GM18526 (cell line): ENCODE data around the gene TRIM46.
A peak's percentile ranks its signal among the peaks of the same experiment; 100 is the strongest.

Experiments used
- POLR2A ChIP-seq: IDR thresholded peaks from 3 replicates; pipeline ENCODE4 v1.6.1; 2011; ENCODE audit not compliant: insufficient read length; ENCODE audit errors: extremely low read depth

TRIM46 gene

GRCh38 chr1:155134880-155135414 lies 38.7 kb upstream of the TRIM46 start:
- TF ChIP-seq POLR2A, result no peak

- TF ChIP-seq POLR2A, result peak; percentile 93
Measured at GRCh38 chr1:155135415-155136028, 38.1 kb upstream of the TRIM46 start, which contains the start of gene SLC50A1. Gene SLC50A1, plus strand, starts transcription at chr1:155135852. Its CDS starts 60 bp downstream, at chr1:155135912.

GRCh38 chr1:155136748-155137147 lies 36.9 kb upstream of the TRIM46 start:
- TF ChIP-seq POLR2A, result no peak

GRCh38 chr1:155137154-155137949 lies 36.3 kb upstream of the TRIM46 start:
- no peak for TF ChIP-seq POLR2A

GRCh38 chr1:155139895-155140629 lies 33.6 kb upstream of the TRIM46 start, which contains the start of gene DPM3:
Gene DPM3, minus strand, starts transcription at chr1:155140531. Its CDS starts 291 bp downstream, at chr1:155140240.
- peak; percentile 70 for TF ChIP-seq POLR2A

GRCh38 chr1:155140630-155140953 lies 33.1 kb upstream of the TRIM46 start:
- TF ChIP-seq POLR2A, result no peak

- TF ChIP-seq POLR2A, result no peak
Measured at GRCh38 chr1:155141749-155142148, 31.9 kb upstream of the TRIM46 start.

GRCh38 chr1:155145491-155145890 lies 28.2 kb upstream of the TRIM46 start:
- TF ChIP-seq POLR2A, result no peak

- no peak for TF ChIP-seq POLR2A
Measured at GRCh38 chr1:155158991-155159390, 14.7 kb upstream of the TRIM46 start.

GRCh38 chr1:155160128-155160527 lies 13.5 kb upstream of the TRIM46 start:
- TF ChIP-seq POLR2A, result no peak

GRCh38 chr1:155166051-155166470 lies 7.6 kb upstream of the TRIM46 start:
- no peak for TF ChIP-seq POLR2A

GRCh38 chr1:155166471-155167165 lies 7.0 kb upstream of the TRIM46 start:
- no peak for TF ChIP-seq POLR2A

- TF ChIP-seq POLR2A, result peak; percentile 15
Measured at GRCh38 chr1:155167166-155168104, 6.2 kb upstream of the TRIM46 start.
